HepG2 (cell line): ENCODE data around the gene TRIO. TPM values are rescaled to one million over a fixed set of nuclear protein-coding genes. Genes with fewer than 3 reads are reported as not detected.

Experiments used
- ATAD3A ChIP-seq: sonication (generic); formaldehyde crosslinking; IDR thresholded peaks from 2 replicates; pipeline ENCODE4 v1.4.0; 2020; ENCODE audit warnings: missing genetic modification reagents
- ATF7 ChIP-seq, 2 experiments: fragments of 450-650 bp in 1 of 2; sonication (generic) in 1 of 2; formaldehyde crosslinking in 1 of 2; IDR thresholded peaks; 2 replicates each; pipeline versions ENCODE4 v1.4.0 to v1.6.1; 2016 to 2020; ENCODE audit warnings: antibody characterized with exemption in 1 of 2, mild to moderate bottlenecking in 1 of 2, missing genetic modification reagents in 1 of 2
- ATM ChIP-seq: fragments of 450-650 bp; IDR thresholded peaks from 2 replicates; pipeline ENCODE4 v1.7.1; 2017; ENCODE audit warnings: mild to moderate bottlenecking, borderline replicate concordance
- CREB1 ChIP-seq, 2 experiments: fragments of 450-650 bp in 1 of 2; IDR thresholded peaks; 2 replicates each; pipeline ENCODE4 v1.6.1; 2016 to 2017; ENCODE audit warnings: control low read depth in 1 of 2, mild to moderate bottlenecking in 1 of 2, missing compliant biosample characterization in 1 of 2, missing genetic modification characterization in 1 of 2
- NCOA2 ChIP-seq: sonication (generic); formaldehyde crosslinking; IDR thresholded peaks from 2 replicates; pipeline ENCODE4 v1.8.0; 2022; ENCODE audit warnings: inconsistent platforms
- NRL ChIP-seq: sonication (generic); formaldehyde crosslinking; IDR thresholded peaks from 2 replicates; pipeline ENCODE4 v1.5.0; 2020; ENCODE audit warnings: missing genetic modification reagents, mild to moderate bottlenecking, moderate library complexity, borderline replicate concordance
- SMAD9 ChIP-seq: sonication (generic); formaldehyde crosslinking; IDR thresholded peaks from 2 replicates; pipeline ENCODE4 v1.5.1; 2020; ENCODE audit warnings: mild to moderate bottlenecking, missing genetic modification reagents
- TEAD2 ChIP-seq: sonication (generic); formaldehyde crosslinking; IDR thresholded peaks from 2 replicates; pipeline ENCODE4 v1.9.0; 2021; ENCODE audit warnings: missing genetic modification reagents
- ZKSCAN1 ChIP-seq: fragments of 150-350 bp; IDR thresholded peaks from 2 replicates; pipeline ENCODE4 v1.6.1; 2014; ENCODE audit warnings: low read length
- ZMYM3 ChIP-seq: sonication (generic); formaldehyde crosslinking; IDR thresholded peaks from 2 replicates; pipeline ENCODE4 v1.5.1; 2020; ENCODE audit warnings: mild to moderate bottlenecking, missing genetic modification reagents
- ZNF3 ChIP-seq: IDR thresholded peaks from 2 replicates; pipeline ENCODE4 v1.7.0; 2017; ENCODE audit warnings: inconsistent platforms
- ZNF335 ChIP-seq: sonication (generic); formaldehyde crosslinking; IDR thresholded peaks from 2 replicates; pipeline ENCODE4 v1.4.0; 2020; ENCODE audit warnings: missing genetic modification reagents
- ZNF564 ChIP-seq: sonication (generic); formaldehyde crosslinking; IDR thresholded peaks from 2 replicates; pipeline ENCODE4 v1.8.1; 2023; ENCODE audit warnings: mild to moderate bottlenecking, missing genetic modification reagents
- ZNF891 ChIP-seq: sonication (generic); formaldehyde crosslinking; IDR thresholded peaks from 2 replicates; pipeline ENCODE4 v1.5.0; 2020; ENCODE audit warnings: mild to moderate bottlenecking, missing genetic modification reagents
- polyA plus RNA-seq, 8 experiments: library from polyadenylated mRNA; depleted of rRNA in 3 of 8; stranded (reverse) in 7 of 8; unstranded in 1 of 8; fragments of >200 nt; fragmentation: Illumina TruSeq in 4 of 8; extraction: Trizol in 4 of 8; gene quantifications; 2 replicates each; pipeline versions ENCODE4 v1.2.1 to v1.2.3, GENCODE V29; 2011 to 2016; ENCODE audit warnings: low read depth in 4 of 8, missing spikeins in 1 of 8, mixed read lengths in 1 of 8; ENCODE audit not compliant: insufficient read depth in 1 of 8
- total RNA-seq, 5 experiments: library from RNA; depleted of rRNA; stranded (reverse); fragments of >200 nt; fragmentation: Illumina TruSeq; extraction: Trizol; gene quantifications; 2 replicates each; pipeline ENCODE4 v1.2.3, GENCODE V29; 2016; ENCODE audit warnings: low read depth in 1 of 5
- TF ChIP-seq, protein P1 (sequence below): sonication (generic); formaldehyde crosslinking; IDR thresholded peaks from 2 replicates; pipeline ENCODE4 v1.4.0; 2020; ENCODE audit warnings: mild to moderate bottlenecking, missing genetic modification reagents
- TF ChIP-seq, protein P2 (sequence below): sonication (generic); IDR thresholded peaks from 2 replicates; pipeline ENCODE4 v1.6.1; 2016; ENCODE audit warnings: low read depth, borderline replicate concordance
- TF ChIP-seq, protein P3 (sequence below): sonication (generic); formaldehyde crosslinking; IDR thresholded peaks from 2 replicates; pipeline ENCODE4 v1.4.0; 2020; ENCODE audit warnings: missing genetic modification reagents
- TF ChIP-seq, protein P4 (sequence below): IDR thresholded peaks from 2 replicates; pipeline ENCODE4 v1.6.1; 2016; ENCODE audit warnings: missing compliant biosample characterization, missing genetic modification reagents, borderline replicate concordance
- TF ChIP-seq, protein P5 (sequence below): sonication (generic); formaldehyde crosslinking; IDR thresholded peaks from 2 replicates; pipeline ENCODE4 v1.4.0; 2020; ENCODE audit warnings: mild to moderate bottlenecking, missing genetic modification reagents
- TF ChIP-seq, protein P6 (sequence below): fragments of 450-650 bp; IDR thresholded peaks from 2 replicates; pipeline ENCODE4 v1.6.1; 2017; ENCODE audit warnings: mild to moderate bottlenecking

The TRIO gene
- total and polyA plus RNA-seq, 2 of the 13 experiments (the other 11 are each of a cell fraction or from before 2014, with no cell fraction given), result 45.2 to 45.9 TPM

DNA sequence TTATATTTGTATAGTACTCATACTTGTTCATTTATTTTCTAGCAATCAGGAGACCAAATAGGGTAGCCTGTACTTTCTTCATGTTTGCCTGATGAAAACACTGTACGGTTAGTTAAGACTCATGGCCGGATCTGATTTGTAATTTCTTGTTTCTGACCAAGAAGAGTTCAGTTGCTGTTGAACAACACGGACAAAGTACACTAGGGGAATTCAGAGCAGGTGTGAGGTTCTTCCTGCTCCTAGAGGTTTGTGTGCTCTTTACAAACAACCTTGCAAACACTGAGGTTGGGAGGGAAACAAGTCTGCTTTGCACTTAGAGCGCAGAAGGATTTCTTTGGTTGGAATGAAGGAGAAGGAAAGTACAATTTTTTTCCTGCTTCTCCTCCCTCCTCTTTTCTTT lies 69.7 kb downstream of the TRIO start (continued):
- TF ChIP-seq, protein P1, sequence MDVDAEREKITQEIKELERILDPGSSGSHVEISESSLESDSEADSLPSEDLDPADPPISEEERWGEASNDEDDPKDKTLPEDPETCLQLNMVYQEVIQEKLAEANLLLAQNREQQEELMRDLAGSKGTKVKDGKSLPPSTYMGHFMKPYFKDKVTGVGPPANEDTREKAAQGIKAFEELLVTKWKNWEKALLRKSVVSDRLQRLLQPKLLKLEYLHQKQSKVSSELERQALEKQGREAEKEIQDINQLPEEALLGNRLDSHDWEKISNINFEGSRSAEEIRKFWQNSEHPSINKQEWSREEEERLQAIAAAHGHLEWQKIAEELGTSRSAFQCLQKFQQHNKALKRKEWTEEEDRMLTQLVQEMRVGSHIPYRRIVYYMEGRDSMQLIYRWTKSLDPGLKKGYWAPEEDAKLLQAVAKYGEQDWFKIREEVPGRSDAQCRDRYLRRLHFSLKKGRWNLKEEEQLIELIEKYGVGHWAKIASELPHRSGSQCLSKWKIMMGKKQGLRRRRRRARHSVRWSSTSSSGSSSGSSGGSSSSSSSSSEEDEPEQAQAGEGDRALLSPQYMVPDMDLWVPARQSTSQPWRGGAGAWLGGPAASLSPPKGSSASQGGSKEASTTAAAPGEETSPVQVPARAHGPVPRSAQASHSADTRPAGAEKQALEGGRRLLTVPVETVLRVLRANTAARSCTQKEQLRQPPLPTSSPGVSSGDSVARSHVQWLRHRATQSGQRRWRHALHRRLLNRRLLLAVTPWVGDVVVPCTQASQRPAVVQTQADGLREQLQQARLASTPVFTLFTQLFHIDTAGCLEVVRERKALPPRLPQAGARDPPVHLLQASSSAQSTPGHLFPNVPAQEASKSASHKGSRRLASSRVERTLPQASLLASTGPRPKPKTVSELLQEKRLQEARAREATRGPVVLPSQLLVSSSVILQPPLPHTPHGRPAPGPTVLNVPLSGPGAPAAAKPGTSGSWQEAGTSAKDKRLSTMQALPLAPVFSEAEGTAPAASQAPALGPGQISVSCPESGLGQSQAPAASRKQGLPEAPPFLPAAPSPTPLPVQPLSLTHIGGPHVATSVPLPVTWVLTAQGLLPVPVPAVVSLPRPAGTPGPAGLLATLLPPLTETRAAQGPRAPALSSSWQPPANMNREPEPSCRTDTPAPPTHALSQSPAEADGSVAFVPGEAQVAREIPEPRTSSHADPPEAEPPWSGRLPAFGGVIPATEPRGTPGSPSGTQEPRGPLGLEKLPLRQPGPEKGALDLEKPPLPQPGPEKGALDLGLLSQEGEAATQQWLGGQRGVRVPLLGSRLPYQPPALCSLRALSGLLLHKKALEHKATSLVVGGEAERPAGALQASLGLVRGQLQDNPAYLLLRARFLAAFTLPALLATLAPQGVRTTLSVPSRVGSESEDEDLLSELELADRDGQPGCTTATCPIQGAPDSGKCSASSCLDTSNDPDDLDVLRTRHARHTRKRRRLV (CRISPR knock-in tag), result no peak
- TF ChIP-seq NCOA2 (peak; percentile 60), ATF7 (IDR thresholded peaks at IDR 0.05) (no peak), ATF7 (CRISPR knock-in tag; IDR thresholded peaks at IDR 0.05) (no peak), ZKSCAN1 (no peak), ATAD3A (no peak), ZMYM3 (CRISPR knock-in tag) (no peak), SMAD9 (CRISPR knock-in tag) (no peak), TEAD2 (no peak), NRL (CRISPR knock-in tag) (no peak), ZNF564 (CRISPR knock-in tag) (no peak), CREB1 (IDR thresholded peaks at IDR 0.05) (no peak), CREB1 (CRISPR knock-in tag; IDR thresholded peaks at IDR 0.05) (no peak; the same call in 1 of the 2 replicates), ZNF335 (CRISPR knock-in tag) (no peak), ATM (no peak), ZNF3 (CRISPR knock-in tag) (no peak), ZNF891 (CRISPR knock-in tag) (no peak)
- TF ChIP-seq, protein P2, sequence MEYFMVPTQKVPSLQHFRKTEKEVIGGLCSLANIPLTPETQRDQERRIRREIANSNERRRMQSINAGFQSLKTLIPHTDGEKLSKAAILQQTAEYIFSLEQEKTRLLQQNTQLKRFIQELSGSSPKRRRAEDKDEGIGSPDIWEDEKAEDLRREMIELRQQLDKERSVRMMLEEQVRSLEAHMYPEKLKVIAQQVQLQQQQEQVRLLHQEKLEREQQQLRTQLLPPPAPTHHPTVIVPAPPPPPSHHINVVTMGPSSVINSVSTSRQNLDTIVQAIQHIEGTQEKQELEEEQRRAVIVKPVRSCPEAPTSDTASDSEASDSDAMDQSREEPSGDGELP, result 0 out of 2 replicates have a peak, but pooled peaks have one; percentile 11
- TF ChIP-seq, protein P3, sequence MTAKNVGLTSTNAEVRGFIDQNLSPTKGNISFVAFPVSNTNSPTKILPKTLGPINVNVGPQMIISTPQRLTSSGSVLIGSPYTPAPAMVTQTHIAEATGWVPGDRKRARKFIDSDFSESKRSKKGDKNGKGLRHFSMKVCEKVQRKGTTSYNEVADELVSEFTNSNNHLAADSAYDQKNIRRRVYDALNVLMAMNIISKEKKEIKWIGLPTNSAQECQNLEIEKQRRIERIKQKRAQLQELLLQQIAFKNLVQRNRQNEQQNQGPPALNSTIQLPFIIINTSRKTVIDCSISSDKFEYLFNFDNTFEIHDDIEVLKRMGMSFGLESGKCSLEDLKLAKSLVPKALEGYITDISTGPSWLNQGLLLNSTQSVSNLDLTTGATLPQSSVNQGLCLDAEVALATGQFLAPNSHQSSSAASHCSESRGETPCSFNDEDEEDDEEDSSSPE, result 0 out of 2 replicates have a peak, but pooled peaks have one; percentile 20
- TF ChIP-seq, protein P4, sequence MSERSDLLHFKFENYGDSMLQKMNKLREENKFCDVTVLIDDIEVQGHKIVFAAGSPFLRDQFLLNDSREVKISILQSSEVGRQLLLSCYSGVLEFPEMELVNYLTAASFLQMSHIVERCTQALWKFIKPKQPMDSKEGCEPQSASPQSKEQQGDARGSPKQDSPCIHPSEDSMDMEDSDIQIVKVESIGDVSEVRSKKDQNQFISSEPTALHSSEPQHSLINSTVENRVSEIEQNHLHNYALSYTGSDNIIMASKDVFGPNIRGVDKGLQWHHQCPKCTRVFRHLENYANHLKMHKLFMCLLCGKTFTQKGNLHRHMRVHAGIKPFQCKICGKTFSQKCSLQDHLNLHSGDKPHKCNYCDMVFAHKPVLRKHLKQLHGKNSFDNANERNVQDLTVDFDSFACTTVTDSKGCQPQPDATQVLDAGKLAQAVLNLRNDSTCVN (CRISPR knock-in tag), result no peak
- TF ChIP-seq, protein P5, sequence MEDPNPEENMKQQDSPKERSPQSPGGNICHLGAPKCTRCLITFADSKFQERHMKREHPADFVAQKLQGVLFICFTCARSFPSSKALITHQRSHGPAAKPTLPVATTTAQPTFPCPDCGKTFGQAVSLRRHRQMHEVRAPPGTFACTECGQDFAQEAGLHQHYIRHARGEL (CRISPR knock-in tag), result no peak
- TF ChIP-seq, protein P6, sequence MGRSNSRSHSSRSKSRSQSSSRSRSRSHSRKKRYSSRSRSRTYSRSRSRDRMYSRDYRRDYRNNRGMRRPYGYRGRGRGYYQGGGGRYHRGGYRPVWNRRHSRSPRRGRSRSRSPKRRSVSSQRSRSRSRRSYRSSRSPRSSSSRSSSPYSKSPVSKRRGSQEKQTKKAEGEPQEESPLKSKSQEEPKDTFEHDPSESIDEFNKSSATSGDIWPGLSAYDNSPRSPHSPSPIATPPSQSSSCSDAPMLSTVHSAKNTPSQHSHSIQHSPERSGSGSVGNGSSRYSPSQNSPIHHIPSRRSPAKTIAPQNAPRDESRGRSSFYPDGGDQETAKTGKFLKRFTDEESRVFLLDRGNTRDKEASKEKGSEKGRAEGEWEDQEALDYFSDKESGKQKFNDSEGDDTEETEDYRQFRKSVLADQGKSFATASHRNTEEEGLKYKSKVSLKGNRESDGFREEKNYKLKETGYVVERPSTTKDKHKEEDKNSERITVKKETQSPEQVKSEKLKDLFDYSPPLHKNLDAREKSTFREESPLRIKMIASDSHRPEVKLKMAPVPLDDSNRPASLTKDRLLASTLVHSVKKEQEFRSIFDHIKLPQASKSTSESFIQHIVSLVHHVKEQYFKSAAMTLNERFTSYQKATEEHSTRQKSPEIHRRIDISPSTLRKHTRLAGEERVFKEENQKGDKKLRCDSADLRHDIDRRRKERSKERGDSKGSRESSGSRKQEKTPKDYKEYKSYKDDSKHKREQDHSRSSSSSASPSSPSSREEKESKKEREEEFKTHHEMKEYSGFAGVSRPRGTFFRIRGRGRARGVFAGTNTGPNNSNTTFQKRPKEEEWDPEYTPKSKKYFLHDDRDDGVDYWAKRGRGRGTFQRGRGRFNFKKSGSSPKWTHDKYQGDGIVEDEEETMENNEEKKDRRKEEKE, result no peak
